ENCODE results near the gene PILRB.
"Not testable (repeated sequence)": the region's sequence is repeated elsewhere in the genome, so short reads cannot be mapped to it uniquely, and the experiment has no call there.

DNA sequence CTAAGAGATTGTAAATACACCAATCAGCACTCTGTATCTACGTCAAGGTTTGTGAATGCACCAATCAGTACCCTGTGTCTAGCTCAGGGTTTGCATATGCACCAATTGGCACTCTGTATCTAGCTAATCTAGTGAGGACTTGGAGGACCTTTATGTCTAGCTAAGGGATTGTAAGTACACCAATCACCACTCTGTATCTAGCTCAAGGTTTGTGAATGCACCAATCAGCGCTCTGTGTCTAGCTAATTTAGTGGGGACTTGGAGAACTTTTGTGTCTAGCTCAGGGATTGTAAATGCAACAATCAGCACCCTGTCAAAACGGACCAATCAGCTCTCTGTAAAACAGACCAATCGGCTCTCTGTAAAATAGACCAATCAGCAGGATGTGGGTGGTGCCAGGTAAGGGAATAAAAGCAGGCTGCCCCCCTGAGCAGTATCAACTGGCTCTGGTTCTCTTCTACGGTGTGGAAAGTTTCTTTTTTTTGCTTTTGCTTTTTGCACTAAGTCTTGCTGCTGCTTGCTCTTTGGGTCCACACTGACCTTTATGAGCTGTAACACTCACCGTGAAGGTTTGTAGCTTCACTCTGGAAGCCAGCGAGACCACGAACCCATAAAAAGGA is 24.4 kb downstream of the PILRB start:
- not testable (repeated sequence) for TF ChIP-seq EZH2 (IDR thresholded peaks at IDR 0.05); POLR2AphosphoS5 (IDR thresholded peaks at IDR 0.05; ENCODE audit: borderline replicate concordance, low read depth, low read length); FOXP2 (optimal IDR thresholded peaks at IDR 0.05; ENCODE audit: control extremely low read depth, extremely low read length, insufficient read depth)
